Breast epithelium (tissue), 4 donors: ENCODE results near the gene TATDN2. TPM values are rescaled to one million over a fixed set of nuclear protein-coding genes. Genes with fewer than 3 reads are reported as not detected.

Experiments used
- DNase-seq, 2 donors: peaks; one replicate each; pipeline ENCODE4 v3.0.0-alpha.2; 2019; ENCODE audit warnings: low spot score in 2 of 2
- H3K27ac ChIP-seq, 2 donors: fragments of 200-600 bp; sonication (generic) in 1 of 2; one replicate each; pipeline ENCODE4 v1.5.1; 2016 to 2019; ENCODE audit warnings: mild to moderate bottlenecking in 1 of 2
- H3K27me3 ChIP-seq, 2 donors: fragments of 200-600 bp; sonication (generic) in 1 of 2; one replicate each; pipeline versions ENCODE4 v1.5.1 to v1.6.0; 2017 to 2019; ENCODE audit warnings: control low read depth in 1 of 2, mild to moderate bottlenecking in 1 of 2
- H3K36me3 ChIP-seq: fragments of 200-600 bp; one replicate; pipeline ENCODE4 v1.5.1; 2019
- H3K4me1 ChIP-seq, 2 donors: fragments of 200-600 bp; sonication (generic); one replicate each; pipeline ENCODE4 v1.5.1; 2016 to 2019; ENCODE audit warnings: control low read depth in 1 of 2
- H3K4me3 ChIP-seq, 3 donors: fragments of 200-600 bp; sonication (generic); 1 replicate in 2 of 3; 2 replicates in 1 of 3; pipeline ENCODE4 v1.5.1; 2016 to 2019; ENCODE audit warnings: mild to moderate bottlenecking in 3 of 3, moderate library complexity in 2 of 3
- H3K9me3 ChIP-seq, 2 donors: fragments of 200-600 bp; sonication (generic) in 1 of 2; one replicate each; pipeline ENCODE4 v1.5.1; 2016 to 2019; ENCODE audit warnings: control low read depth in 1 of 2
- POLR2A ChIP-seq: fragments of 450-650 bp; IDR thresholded peaks from one replicate; pipeline ENCODE4 v1.6.1; 2016; ENCODE audit warnings: antibody characterized with exemption, mild to moderate bottlenecking, moderate library complexity
- POLR2AphosphoS5 ChIP-seq, 3 donors: sonication (generic); formaldehyde crosslinking; IDR thresholded peaks; one replicate each; pipeline ENCODE4 v1.6.1; 2017; ENCODE audit warnings: antibody characterized with exemption in 3 of 3
- intact Hi-C: fragments of 100-400 bp; cut with DNase I; formaldehyde crosslinking; loops from one replicate; pipeline ENCODE4 v1.15.1; 2023; ENCODE audit warnings: low total_unique reads
- total RNA-seq, 3 donors: library from RNA; depleted of rRNA; stranded (reverse); fragments of >200 nt; gene quantifications; one replicate each; pipeline ENCODE4 v1.1.0, GENCODE V29; 2016
- TF ChIP-seq, protein P1 (sequence below), 3 donors: fragments of 450-650 bp; IDR thresholded peaks; one replicate each; pipeline ENCODE4 v1.5.1; 2016 to 2017; ENCODE audit warnings: antibody characterized with exemption in 3 of 3, mild to moderate bottlenecking in 3 of 3, moderate library complexity in 3 of 3

The TATDN2 gene
- total RNA-seq, 3 donors from 2014 or later: 14.6 to 19.3 (median 18.7) TPM

DNA sequence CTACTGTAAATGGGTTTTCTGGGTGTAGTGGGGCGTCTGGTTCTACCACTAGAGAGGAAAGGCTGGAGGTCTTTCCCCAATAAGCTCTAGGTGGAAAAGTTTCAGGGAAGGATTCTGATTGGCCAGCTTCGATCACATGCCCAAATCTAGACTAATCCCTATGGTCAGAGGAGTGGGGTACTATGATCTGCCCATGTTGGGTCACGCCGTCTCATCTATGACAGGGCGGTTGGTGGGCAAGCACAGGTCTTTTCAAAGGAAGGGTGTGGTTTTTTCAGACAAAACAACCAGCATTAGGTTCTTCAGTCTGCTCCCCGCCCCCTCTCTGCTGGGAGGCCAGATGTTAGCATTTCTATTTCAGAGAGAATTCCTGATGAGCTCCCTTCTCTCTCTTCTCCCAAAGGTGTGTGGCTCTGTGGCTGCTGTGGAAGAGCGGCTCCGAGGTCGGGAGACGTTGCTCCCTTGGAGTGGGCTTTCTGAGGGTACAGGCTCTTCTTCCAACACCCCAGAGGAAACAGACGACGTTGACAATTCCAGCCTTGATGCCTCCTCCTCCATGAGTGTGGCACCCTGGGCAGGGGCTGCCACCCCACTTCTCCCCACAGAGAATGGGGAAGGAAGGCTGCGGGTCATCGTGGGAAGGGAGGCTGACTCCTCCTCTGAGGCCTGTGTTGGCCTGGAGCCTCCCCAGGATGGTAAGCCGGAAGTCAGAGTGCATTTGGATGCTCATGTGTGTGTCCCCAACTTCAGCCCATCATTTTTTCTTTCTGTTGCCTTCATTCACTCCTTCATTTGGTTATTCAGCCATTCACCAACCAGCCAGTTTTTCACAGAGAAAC lies 9.7 kb upstream of the TATDN2 start:
- no peak for DNase-seq
- Histone ChIP-seq H3K4me3 (no peak overlapping the region), H3K4me1 (no peaks in the 10 kb centered on the region), H3K36me3 (no peaks in the 10 kb centered on the region), H3K27me3 (no peaks in the 10 kb centered on the region), H3K27ac (no peak overlapping the region), H3K9me3 (no peaks in the 10 kb centered on the region)
- intact Hi-C loops: no loop called here
- TF ChIP-seq, protein P1, sequence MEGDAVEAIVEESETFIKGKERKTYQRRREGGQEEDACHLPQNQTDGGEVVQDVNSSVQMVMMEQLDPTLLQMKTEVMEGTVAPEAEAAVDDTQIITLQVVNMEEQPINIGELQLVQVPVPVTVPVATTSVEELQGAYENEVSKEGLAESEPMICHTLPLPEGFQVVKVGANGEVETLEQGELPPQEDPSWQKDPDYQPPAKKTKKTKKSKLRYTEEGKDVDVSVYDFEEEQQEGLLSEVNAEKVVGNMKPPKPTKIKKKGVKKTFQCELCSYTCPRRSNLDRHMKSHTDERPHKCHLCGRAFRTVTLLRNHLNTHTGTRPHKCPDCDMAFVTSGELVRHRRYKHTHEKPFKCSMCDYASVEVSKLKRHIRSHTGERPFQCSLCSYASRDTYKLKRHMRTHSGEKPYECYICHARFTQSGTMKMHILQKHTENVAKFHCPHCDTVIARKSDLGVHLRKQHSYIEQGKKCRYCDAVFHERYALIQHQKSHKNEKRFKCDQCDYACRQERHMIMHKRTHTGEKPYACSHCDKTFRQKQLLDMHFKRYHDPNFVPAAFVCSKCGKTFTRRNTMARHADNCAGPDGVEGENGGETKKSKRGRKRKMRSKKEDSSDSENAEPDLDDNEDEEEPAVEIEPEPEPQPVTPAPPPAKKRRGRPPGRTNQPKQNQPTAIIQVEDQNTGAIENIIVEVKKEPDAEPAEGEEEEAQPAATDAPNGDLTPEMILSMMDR (IDR thresholded peaks at IDR 0.05): no peak
- no peak for TF ChIP-seq POLR2AphosphoS5 (IDR thresholded peaks at IDR 0.05)
- TF ChIP-seq POLR2A: no peak

- TF ChIP-seq, protein P1 (IDR thresholded peaks at IDR 0.05): no peak
- Histone ChIP-seq H3K36me3 (no peaks in the 10 kb centered on the region), H3K9me3 (no peaks in the 10 kb centered on the region), H3K27ac (no peak overlapping the region), H3K4me3 (no peak overlapping the region), H3K4me1 (no peaks in the 10 kb centered on the region), H3K27me3 (no peaks in the 10 kb centered on the region)
- intact Hi-C loops: no loop called here
- no peak for DNase-seq
These were observed 7.5 kb upstream of the TATDN2 start for GRCh38 chr3:10240799-10241198.

GRCh38 chr3:10242182-10243065 lies 5.8 kb upstream of the TATDN2 start:
- no peaks in the 10 kb centered on the region for H3K36me3 ChIP-seq
- H3K9me3 ChIP-seq: no peaks in the 10 kb centered on the region
- DNase-seq: no peak
- peak overlapping the region in 1 of 2 donors; percentile 40 for H3K27ac ChIP-seq
- no peaks in the 10 kb centered on the region for H3K27me3 ChIP-seq
- H3K4me3 ChIP-seq: no peak overlapping the region
- intact Hi-C loops: no loop called here
- TF ChIP-seq, protein P1 (IDR thresholded peaks at IDR 0.05): no peak
- TF ChIP-seq POLR2A (no peak), POLR2AphosphoS5 (IDR thresholded peaks at IDR 0.05) (no peak)
- no peaks in the 10 kb centered on the region for H3K4me1 ChIP-seq

- Histone ChIP-seq H3K36me3 (no peaks in the 10 kb centered on the region), H3K9me3 (no peaks in the 10 kb centered on the region), H3K4me1 (no peaks in the 10 kb centered on the region), H3K4me3 (no peak overlapping the region), H3K27me3 (no peaks in the 10 kb centered on the region), H3K27ac (no peak overlapping the region)
- TF ChIP-seq POLR2AphosphoS5 (IDR thresholded peaks at IDR 0.05) (no peak), POLR2A (no peak)
- TF ChIP-seq, protein P1 (IDR thresholded peaks at IDR 0.05): no peak
- intact Hi-C loops: no loop called here
- no peak for DNase-seq
These were observed 4.2 kb upstream of the TATDN2 start for GRCh38 chr3:10244009-10244408.
